GM11168 (cell line): ENCODE measurements around the gene USE1.
"Not testable (repeated sequence)": the region's sequence is repeated elsewhere in the genome, so short reads cannot be mapped to it uniquely, and the experiment has no call there.

Experiments
- in situ Hi-C: fragments of 300-500 bp; cut with MboI; formaldehyde crosslinking; loops from one replicate; pipeline ENCODE4 v1.12.0; 2022; ENCODE audit warnings: low sequenced_read_pairs; ENCODE audit not compliant: unreplicated experiment

USE1 gene, protein sequence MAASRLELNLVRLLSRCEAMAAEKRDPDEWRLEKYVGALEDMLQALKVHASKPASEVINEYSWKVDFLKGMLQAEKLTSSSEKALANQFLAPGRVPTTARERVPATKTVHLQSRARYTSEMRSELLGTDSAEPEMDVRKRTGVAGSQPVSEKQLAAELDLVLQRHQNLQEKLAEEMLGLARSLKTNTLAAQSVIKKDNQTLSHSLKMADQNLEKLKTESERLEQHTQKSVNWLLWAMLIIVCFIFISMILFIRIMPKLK

DNA sequence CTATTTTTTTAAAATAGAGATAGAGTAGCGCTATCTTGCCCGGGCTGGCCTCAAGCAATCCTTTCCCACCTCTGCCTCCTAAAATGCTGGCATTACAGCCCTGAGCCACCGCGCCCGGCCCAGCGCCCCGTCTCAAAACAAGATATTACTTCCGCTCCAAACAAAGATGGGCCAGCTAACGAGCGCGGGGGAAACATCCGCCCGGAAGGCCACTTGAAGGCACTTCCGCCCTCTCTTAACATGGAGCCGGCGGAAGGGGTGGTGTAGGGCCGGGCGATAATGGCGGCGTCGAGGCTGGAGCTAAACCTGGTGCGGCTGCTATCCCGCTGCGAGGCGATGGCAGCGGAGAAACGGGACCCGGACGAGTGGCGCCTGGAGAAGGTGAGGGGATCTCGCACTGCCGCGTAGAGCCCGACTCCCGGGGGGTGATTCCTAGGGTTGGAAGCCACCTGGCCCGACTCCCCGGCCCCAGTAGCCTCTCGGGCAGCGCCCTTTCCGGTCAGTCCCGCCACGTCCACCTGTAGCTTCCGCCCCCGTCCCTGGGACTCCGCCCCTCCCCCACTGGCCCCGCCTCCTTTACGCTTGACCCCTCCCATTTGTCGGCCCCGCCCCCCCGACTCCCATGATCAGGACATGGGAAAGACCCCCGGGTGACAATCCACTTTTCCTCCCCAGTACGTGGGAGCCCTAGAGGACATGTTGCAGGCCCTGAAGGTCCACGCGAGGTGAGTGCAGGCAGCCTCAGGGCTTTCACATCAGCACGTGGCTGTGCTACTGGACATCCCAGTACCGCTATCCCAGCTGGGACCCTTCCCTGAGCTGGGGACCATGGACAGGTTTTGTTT, at the start of gene USE1:
TSS of gene USE1 (plus strand) at position 231 of the 845 bp plus-strand sequence. CDS start at position 280, 49 bp downstream.
- in situ Hi-C loops = no loop called here

DNA sequence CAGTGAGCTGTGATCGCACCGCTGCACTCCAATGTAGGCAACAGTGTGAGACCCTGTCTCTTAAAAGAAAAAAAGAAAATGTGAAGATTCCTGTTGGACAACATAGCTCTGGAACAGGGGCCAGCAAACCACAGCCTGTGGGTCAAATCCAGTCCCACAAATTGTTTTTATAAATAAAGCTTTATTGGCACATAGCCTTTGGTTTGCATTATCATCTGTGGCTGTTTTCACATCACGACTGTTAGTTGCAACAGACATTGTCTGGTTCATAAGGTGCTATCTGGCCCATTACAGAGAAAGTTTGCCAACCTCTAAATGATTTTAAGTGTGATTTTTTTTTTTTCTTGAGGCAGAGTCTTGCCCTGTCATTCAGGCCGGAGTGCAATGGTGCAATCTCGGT, 49.4 kb upstream of the USE1 start:
- in situ Hi-C loops = no loop called here

DNA sequence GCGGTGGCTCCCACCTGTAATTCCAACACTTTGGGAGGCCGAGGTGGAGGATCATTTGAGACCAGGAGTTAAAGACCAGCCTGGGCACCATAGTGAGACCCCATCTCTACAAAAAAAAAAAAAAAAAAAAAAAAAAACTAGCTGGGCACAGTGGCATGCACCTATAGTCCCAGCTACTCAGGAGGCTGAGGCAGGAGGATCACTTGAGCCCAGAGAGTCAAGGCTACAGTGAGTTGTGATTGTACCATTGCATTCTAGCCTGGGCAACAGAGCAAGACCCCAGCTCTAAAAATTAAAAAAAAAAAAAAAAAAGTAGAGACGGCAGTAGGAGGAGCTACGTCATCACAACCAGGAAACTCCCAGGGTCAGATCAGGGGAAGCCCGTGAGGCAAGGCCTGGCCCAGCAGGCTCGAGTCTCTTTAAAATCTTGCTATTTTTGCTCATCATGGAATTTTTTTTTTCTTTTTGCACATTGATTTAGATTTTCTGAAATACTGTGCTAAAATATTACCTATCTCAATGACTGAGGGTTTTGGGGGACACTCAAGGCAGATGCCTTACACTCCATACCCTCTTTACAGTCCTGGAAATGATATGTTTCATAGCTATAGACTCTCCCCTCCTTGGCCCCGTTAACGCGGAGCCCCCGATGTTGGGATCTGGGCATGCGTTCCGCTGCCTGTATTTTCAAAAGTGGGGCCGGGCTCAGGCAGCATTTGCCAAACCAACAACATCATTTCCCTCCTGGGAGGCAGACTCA, 44.4 kb upstream of the USE1 start:
- in situ Hi-C loops = no loop called here

DNA sequence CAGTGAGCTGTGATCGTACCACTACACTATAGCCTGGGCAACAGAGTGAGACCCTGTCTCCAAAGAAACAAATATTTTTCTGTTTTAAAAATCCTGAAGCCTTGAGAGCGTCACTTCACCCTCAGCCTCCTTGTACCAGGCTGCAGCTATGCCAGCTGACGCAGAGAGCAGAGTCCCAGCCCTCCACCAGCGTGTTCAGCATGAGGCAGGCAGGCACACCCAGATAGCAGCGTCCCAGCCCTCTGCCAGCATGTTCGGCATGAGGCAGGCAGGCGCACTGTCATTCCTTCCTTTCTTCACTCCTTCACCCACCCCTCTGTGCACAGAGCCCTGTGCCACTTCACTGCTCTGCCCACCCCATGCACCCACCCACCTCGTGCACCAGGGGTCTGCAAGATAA, 43.3 kb upstream of the USE1 start:
- in situ Hi-C loops = no loop called here

DNA sequence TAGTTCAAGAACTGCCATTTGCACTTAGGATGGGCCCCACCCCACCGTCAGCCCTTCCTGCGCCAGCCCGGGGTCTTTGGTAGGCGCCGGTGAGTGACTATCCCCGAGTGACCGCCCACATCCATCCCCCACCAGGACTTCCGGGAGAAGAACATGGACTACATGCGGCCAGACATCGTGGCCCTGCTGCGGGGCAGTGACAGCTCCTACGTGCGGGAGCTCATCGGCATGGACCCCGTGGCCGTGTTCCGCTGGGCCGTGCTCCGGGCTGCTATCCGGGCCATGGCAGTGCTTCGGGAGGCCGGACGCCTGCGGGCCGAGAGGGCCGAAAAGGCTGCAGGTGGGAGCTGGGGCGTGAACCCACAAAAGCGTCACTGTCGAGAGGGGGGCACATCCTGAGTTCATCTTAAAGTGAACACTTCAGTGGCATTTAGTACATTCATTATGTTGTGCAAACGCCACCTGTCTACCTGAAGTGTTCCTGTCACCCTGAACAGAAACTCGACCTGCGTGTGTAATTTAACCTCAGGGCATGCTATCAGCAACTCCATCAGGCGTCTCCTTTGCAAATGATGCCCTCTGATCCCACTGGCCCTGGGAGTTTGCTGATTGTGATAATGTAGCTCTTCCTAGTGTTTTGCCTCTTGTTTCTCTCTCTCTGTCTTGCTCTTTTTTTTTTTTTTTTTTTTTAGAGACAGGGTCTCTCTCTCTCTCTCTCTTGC, 42.4 kb upstream of the USE1 start:
- in situ Hi-C loops = no loop called here

DNA sequence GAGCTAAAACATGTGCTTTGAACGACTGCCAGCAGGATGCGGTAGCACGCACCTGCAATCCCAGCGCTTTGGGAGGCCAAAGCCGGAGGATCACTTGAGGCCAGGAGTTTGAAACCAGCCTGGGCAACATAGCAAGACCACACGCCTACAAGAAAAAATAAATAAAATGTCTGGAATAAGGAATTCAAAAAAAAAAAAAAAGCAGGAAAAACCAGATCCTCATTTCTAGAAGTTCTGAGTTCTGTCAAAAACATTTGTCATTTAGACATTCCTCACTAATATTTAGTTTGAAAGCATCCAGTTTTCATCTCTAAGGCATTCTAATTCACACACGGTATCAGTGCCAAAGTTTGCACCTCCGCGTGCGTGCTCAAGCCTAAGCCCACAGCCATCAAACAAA, 36.9 kb upstream of the USE1 start:
- in situ Hi-C loops = no loop called here

DNA sequence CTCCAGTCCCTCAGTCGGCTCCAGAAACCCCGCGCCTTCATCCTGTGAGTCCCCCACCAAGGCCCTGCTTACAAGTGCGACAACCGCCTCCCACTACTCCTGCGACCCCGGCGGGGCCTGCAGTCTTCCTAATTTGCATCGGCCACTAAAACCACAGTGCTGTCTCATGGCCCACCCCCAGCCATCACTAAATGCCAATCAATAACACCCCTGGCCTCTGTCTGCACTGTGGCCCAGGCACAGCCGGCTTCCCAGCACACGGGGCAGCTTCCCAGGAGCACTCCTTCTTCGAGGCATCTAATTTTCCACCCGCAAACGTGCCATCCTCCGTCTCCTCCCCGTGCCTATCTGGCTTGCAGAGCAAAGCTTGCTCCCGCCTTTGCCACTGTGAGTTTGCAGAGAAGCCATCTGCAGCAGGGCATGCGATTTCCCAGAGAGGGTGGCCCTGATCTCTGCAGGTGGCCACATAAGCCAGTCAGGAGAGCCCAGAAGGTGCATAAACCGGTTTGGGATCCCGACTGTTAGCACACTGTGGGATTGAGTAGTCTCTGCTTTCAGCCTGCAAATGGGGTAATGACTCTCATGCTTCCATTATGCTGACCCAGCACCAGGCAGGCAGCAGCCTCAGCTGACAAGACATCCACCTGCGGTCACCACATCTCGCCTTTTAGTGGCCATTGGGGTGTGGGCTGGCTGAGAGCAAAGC, 34.0 kb upstream of the USE1 start:
- in situ Hi-C loops = no loop called here

DNA sequence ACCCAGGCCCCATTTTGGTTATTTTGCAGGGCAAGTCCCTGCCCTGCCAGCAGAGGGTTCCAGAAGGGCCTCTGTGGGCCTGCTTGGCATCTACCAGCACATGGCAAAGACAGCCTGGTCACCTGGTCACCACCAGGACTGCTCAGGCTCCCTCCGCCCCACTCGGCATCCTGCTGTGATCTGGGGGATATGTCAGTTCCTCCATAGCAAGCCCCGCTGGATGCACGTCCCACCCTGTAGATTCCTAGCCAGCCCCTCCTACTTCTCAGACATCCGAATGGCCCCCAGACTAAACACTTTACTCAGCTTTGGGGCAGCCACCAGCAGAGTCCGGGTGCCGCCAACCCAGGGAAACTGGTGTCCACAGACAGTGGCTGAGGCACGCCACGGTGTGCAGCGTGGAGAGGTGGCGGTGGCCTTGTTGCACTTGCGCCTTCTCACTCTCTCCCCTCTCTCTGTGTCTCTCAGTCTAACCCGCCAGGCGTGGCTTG, 31.8 kb upstream of the USE1 start:
- in situ Hi-C loops = no loop called here

DNA sequence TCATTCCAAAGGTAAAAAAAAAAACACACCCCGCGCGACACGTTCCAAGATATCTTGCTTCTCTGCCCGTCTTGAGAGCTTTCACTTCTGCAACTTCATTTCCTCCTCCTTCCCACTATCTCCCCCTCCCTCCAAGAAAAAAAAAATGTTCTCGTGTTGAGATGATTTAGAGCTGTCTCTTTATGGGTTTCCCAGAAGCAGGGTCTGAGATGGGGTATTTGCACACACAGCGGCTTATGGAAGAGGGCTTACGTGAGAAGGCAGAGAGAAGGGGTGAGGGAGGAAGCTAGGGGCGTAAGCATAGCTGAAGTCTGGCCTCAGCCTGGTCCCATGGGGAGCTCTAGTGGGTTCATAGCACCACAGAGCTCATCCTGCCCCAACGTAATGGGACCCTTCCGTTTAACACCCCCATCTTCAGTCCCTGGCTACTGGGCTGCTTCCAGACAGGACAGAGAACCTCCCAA, 31.3 kb upstream of the USE1 start:
- in situ Hi-C loops = no loop called here

DNA sequence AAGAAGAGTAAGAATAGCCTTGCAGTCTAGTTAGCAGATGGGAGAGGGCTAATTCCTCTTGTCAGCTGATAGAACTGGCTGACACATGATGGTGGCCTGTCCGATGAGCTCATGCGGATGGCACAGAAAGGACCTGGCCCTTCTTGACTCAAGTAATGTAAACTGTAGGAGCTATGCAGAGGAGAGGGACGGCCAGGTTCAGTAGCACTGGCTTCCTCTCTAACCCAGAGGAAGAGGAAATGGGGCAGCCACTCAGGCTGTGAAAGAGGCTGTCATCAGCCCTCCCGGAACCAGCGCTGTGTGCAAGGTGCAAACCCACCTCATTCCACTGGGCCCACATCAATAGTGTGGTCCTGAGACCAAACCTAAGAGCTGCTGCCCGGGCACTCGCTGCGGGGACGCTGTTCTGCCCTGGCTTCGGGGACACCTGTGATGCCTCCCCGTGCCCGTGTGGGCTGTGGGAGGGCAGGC, 30.8 kb upstream of the USE1 start:
- in situ Hi-C loops = no loop called here

DNA sequence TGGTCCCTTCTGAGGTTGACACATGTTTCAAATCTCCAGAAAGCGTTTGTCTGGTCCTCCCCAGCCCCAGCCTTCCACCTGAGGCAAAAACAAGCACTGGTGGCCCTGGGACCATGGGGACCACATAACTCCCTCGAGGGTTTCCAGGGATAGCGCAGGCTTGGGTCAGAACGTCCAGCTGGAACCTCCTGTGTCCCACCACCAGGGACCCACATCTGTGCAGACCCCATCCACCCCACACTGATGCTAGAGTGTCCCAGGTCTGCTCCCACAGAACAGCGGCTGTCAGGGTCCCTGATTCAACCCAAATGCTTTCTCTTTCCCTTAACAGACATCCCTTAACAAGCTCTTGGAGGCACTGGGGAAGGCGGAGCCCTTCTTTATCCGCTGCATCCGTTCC, 29.6 kb upstream of the USE1 start:
- in situ Hi-C loops = no loop called here

DNA sequence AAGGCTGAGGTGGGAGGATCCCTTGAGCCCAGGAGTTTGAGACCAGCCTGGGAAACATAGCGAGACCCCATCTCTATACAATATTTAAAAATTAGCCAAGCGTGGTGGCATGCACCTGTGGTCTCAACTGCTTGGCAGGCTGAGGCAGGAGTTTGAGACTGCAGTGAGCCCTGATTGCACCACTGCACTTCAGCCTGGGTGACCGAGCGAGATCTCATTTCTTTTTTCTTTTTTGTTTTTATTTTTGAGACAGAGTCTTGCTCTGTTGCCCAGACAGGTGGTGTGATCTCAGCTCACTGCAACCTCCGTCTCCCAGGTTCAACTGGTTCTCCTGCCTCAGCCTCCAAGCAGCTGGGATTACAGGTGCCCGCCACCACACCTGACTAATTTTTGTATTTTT, 23.4 kb upstream of the USE1 start:
- in situ Hi-C loops = not testable (repeated sequence)

DNA sequence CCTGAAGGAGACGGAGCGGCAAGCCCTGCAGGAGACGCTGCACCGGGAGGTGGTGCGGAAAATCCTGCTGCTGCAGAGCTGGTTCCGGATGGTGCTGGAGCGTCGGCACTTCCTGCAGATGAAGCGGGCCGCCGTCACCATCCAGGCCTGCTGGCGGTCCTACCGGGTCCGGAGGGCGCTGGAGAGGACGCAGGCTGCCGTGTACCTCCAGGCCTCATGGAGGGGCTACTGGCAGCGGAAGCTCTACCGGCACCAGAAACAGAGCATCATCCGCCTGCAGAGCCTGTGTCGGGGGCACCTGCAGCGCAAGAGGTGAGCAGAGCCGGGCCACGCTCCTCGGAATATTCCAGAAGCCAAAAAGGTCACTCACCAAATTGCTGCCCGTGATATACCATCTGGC, 22.4 kb upstream of the USE1 start:
- in situ Hi-C loops = no loop called here

DNA sequence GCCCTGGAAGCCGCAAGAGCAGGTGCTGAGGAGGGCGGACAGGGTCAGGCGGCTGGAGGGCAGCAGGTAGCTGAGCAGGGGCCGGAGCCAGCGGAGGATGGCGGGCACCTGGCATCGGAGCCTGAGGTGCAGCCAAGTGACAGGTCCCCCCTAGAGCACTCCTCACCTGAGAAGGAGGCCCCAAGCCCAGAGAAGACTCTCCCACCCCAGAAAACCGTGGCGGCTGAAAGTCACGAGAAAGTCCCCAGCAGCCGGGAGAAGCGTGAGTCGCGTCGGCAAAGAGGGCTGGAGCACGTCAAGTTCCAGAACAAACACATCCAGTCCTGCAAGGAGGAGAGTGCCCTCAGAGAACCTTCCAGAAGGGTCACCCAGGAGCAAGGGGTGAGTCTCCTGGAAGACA, 20.5 kb upstream of the USE1 start:
- in situ Hi-C loops = no loop called here

DNA sequence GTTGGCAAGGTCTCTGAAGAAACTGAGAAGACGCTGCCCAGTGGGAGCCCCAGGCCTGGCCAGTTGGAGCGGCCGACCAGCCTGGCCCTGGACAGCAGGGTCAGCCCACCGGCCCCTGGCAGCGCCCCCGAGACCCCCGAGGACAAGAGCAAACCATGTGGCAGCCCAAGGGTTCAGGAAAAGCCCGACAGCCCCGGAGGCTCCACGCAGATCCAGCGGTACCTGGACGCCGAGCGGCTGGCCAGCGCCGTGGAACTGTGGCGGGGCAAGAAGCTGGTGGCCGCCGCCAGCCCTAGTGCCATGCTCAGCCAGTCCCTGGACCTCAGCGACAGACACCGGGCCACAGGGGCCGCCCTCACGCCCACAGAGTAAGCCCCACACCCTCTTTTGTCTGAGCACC, 20.1 kb upstream of the USE1 start:
- in situ Hi-C loops = no loop called here

DNA sequence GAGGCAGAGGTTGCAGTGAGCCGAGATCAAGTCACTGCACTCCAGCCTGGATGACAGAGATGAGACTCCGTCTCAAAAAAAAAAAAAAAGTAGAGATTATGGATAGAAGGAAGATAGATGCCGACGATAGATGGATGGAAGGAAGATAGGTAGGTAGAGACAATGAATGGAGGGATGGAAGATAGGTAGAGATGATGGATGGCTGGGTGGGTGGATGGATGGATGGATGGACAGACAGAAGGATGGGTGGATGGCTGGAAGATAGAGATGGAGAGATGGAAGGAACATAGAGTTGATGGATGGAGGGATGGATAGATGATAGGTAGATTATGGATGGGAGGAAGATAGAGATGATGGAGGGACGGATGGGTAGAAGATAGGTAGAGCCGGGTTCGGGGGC, 18.5 kb upstream of the USE1 start:
- in situ Hi-C loops = no loop called here

DNA sequence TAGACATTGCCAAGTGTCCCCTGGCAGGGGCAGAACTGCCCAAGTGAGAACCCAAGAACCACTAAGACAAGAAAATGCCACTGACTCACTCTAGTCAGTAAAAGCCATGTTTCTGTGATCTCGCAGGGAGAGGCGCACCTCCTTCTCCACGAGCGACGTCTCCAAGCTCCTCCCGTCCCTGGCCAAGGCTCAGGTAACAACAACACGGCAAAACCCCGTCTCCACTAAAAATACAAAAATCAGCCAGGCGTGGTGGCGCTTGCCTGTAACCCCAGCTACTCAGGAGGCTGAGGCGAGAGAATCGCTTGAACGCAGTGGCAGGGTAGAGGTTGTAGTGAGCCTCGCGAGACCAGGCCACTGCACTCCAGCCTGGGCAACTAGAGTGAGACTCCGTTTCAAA, 17.5 kb upstream of the USE1 start:
- in situ Hi-C loops = no loop called here

DNA sequence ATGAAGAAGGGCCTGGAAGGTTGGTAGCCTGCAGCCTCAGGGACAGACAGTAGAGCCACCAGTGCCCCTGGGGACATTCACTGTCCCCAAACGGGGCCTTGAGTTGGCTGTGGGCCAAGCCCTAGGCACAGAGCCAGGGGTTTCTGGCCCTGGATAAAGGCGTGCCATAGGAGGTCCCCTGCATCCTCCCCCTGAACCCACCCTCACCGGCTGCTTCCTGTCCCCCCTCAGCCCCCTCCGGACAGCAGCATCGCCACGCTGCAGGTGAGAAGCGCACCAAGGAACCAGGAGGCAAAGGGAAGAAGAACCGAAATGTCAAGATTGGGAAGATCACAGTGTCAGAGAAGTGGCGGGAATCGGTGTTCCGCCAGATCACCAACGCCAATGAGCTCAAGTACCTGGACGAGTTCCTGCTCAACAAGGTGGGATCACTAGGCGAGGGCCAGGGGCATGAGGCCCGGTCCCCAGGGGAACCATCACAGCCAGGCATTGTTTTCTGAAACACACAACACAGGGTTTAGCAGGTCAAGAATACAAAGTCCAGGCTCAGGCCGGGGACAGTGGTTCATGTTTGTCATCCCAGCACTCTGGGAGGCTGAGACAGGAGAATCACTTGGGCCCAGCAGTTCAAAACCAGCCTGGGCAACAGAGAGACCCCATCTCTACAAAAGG, 14.6 kb upstream of the USE1 start:
- in situ Hi-C loops = no loop called here

DNA sequence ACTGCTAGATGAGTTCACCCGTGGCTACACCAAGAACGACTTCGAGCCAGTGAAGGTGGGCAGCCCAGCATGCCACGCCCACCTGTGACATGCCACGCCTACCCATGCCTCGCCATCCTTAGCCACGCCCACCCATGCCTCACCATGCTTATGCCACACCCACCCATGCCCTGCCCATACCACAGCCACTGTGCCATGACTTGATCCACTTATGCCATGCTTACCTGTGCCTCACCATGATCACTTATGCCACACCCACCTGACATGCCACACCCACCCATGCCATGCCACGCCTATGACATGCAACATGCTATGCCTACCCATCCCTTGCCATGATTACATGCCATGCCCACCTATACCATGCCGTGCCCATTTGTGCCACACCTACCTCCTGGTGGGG, 12.9 kb upstream of the USE1 start:
- in situ Hi-C loops = no loop called here
